Measurements from ENCODE around the gene GALNT6. TPM values are rescaled to one million over a fixed set of nuclear protein-coding genes. Genes with fewer than 3 reads are reported as not detected.

GALNT6 gene
- total and polyA plus RNA-seq, 9 of the 15 experiments (the other 6 are each of a cell fraction or from before 2014, with no cell fraction given), result 1.5 to 8.6 (median 5.1) TPM

DNA sequence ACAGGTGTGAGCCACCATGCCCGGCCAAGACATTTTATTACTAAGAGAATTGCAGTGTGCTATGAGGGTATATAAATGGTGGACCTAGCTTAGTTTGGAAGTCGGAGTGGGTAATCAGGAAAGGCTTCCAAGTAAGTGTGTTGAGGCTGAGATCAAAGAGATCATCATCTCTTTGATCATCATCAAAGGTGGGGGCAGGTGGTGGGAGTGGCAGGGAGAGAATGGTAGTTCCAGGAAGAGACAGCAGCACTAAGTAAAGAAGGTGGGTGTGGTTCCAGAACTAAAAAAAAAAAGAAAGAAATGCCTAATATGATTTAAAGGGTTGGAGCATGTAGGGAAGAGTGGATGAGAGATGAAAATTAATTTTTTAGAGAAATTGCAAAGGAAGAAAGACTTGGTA is 48.1 kb upstream of the GALNT6 start (continued):
- no peak for TF ChIP-seq NCOA4 (IDR thresholded peaks at IDR 0.05; ENCODE audit: partially characterized antibody)
- no peak for TF ChIP-seq CUX1 (CRISPR knock-in tag; IDR thresholded peaks at IDR 0.05)
- no peak for TF ChIP-seq PPARD (CRISPR knock-in tag; IDR thresholded peaks at IDR 0.05)
- TF ChIP-seq PURB (CRISPR knock-in tag; IDR thresholded peaks at IDR 0.05; ENCODE audit: low read depth), result no peak
- no peak for TF ChIP-seq KDM1A (IDR thresholded peaks at IDR 0.05)
- no peak for TF ChIP-seq ZNF280A (IDR thresholded peaks at IDR 0.05; ENCODE audit: low read depth, partially characterized antibody)
- no peak for TF ChIP-seq SMAD3 (CRISPR knock-in tag; conservative IDR thresholded peaks at IDR 0.05)
- no peak for TF ChIP-seq CREB1 (IDR thresholded peaks at IDR 0.05)
- TF ChIP-seq CREB1 (CRISPR knock-in tag; IDR thresholded peaks at IDR 0.05), result no peak
- TF ChIP-seq PRMT5 (CRISPR knock-in tag; IDR thresholded peaks at IDR 0.05), result no peak
- TF ChIP-seq MYC (IDR thresholded peaks at IDR 0.05; ENCODE audit: low read depth, low read length), result no peak
- no peak for TF ChIP-seq MYC (CRISPR knock-in tag; IDR thresholded peaks at IDR 0.05; ENCODE audit: borderline replicate concordance, low read depth)
- no peak for TF ChIP-seq PHF8 (IDR thresholded peaks at IDR 0.05; ENCODE audit: borderline replicate concordance, low read length)
- no peak for TF ChIP-seq ZNF780A (CRISPR knock-in tag; IDR thresholded peaks at IDR 0.05)
- TF ChIP-seq FOS (IDR thresholded peaks at IDR 0.05; ENCODE audit: extremely low read depth, insufficient read length), result no peak
